HepG2 (cell line): Measurements from ENCODE around the gene RASL10B. TPM values are rescaled to one million over a fixed set of nuclear protein-coding genes. Genes with fewer than 3 reads are reported as not detected.

Source experiments
- ATAC-seq: fragments of 200-7000 bp; cut with Tn5 transposase; 3 replicates; pipeline ENCODE4 v1.9.1; 2020; ENCODE audit warnings: mild to moderate bottlenecking, moderate library complexity
- BruUV-seq: library from RNA; stranded (reverse); fragments of 400-500 nt; replicated peaks from 2 replicates; lab custom pipeline; 2021; lab: Mats Ljungman, UMichigan
- CTCF ChIA-PET: fragments of 300-600 bp; formaldehyde crosslinking; extraction: SDS; loops from one replicate; lab custom pipeline; 2021; ENCODE audit warnings: low total read pairs, inconsistent platforms, low intra/inter-chr PET ratio; lab: Yijun Ruan, JAX
- POLR2A ChIA-PET: fragments of 350-600 bp; sonication (Branson Sonifier 250); formaldehyde crosslinking; loops from one replicate; lab custom pipeline; 2020; ENCODE audit warnings: antibody characterized with exemption, inconsistent platforms; lab: Yijun Ruan, JAX
- DNase-seq: peaks from one replicate; pipeline ENCODE4 v3.0.0-alpha.2; 2015; ENCODE audit warnings: low spot score
- FAIRE-seq: peaks from 3 replicates; lab custom pipeline; 2011; peaks lifted over from hg19 to GRCh38; lab: Jason Lieb, UNC
- H2AFZ ChIP-seq: one replicate; pipeline ENCODE4 v1.6.1; 2011; ENCODE audit warnings: low read length, inconsistent platforms
- H3K27ac ChIP-seq: fragments of 300-600 bp; 3 replicates; pipeline ENCODE4 v1.8.0; 2011; ENCODE audit warnings: mixed run types, mild to moderate bottlenecking, mixed read lengths, low read length, inconsistent platforms; ENCODE audit not compliant: insufficient read depth; ENCODE audit errors: extremely low read length
- H3K27me3 ChIP-seq, 2 experiments: fragments of 200-600 bp in 1 of 2; 2 replicates in 1 of 2; 3 replicates in 1 of 2; pipeline versions ENCODE4 v1.6.0 to v1.8.0; 2011; ENCODE audit warnings: low read length in 2 of 2, mild to moderate bottlenecking in 2 of 2, moderate library complexity in 2 of 2, inconsistent platforms in 1 of 2; ENCODE audit not compliant: insufficient read depth in 2 of 2, control insufficient read depth in 1 of 2
- H3K36me3 ChIP-seq, 2 experiments: fragments of 200-600 bp in 1 of 2; replicated peaks in 1 of 2; 2 replicates in 1 of 2; 3 replicates in 1 of 2; pipeline versions ENCODE4 v1.5.1 to v1.8.0; 2011; ENCODE audit warnings: low read length in 2 of 2, inconsistent platforms in 1 of 2; ENCODE audit not compliant: insufficient read depth in 2 of 2, control insufficient read depth in 1 of 2
- H3K4me1 ChIP-seq: 2 replicates; pipeline ENCODE4 v1.5.1; 2012; ENCODE audit warnings: low read length, inconsistent platforms; ENCODE audit not compliant: insufficient read depth
- H3K4me2 ChIP-seq: 2 replicates; pipeline ENCODE4 v1.6.0; 2011; ENCODE audit warnings: low read depth, low read length, inconsistent platforms
- H3K4me3 ChIP-seq, 3 experiments: fragments of 200-600 bp in 1 of 3; sonication (generic), shearing (Covaris generic) in 1 of 3; replicated peaks in 1 of 3; 2 replicates each; pipeline ENCODE4 v1.5.1; 2011 to 2016; ENCODE audit warnings: low read length in 3 of 3, inconsistent platforms in 2 of 3, low read depth in 2 of 3, mild to moderate bottlenecking in 2 of 3, control low read depth in 1 of 3, mixed read lengths in 1 of 3; ENCODE audit not compliant: insufficient read depth in 1 of 3
- H3K79me2 ChIP-seq: one replicate; pipeline ENCODE4 v1.6.1; 2011; ENCODE audit warnings: low read length, inconsistent platforms; ENCODE audit not compliant: insufficient read depth
- H3K9ac ChIP-seq: 2 replicates; pipeline ENCODE4 v1.6.0; 2011; ENCODE audit warnings: mild to moderate bottlenecking, low read depth, low read length, inconsistent platforms; ENCODE audit not compliant: insufficient read depth
- H3K9me3 ChIP-seq: 2 replicates; pipeline ENCODE4 v1.5.1; 2012; ENCODE audit warnings: mild to moderate bottlenecking, low read length
- H4K20me1 ChIP-seq: 2 replicates; pipeline ENCODE4 v1.6.0; 2011; ENCODE audit warnings: inconsistent platforms, mild to moderate bottlenecking, low read length, moderate library complexity; ENCODE audit not compliant: insufficient read depth
- DMAP1 ChIP-seq: IDR thresholded peaks from 2 replicates; pipeline ENCODE4 v1.6.1; 2016
- ELF1 ChIP-seq: sonication (generic); formaldehyde crosslinking; IDR thresholded peaks from 2 replicates; pipeline ENCODE4 v1.4.0; 2020; ENCODE audit warnings: missing genetic modification reagents
- FOSL1 ChIP-seq: sonication (generic); formaldehyde crosslinking; IDR thresholded peaks from 2 replicates; pipeline ENCODE4 v1.9.0; 2021; ENCODE audit warnings: missing genetic modification reagents, borderline replicate concordance
- KLF11 ChIP-seq: IDR thresholded peaks from 2 replicates; pipeline ENCODE4 v1.6.1; 2016; ENCODE audit warnings: missing compliant biosample characterization
- MAFF ChIP-seq: IDR thresholded peaks from 2 replicates; pipeline ENCODE4 v1.6.1; 2011; ENCODE audit warnings: low read depth, low read length, improper control_type of control experiment
- MAFK ChIP-seq, 2 experiments: IDR thresholded peaks in 1 of 2; conservative IDR thresholded peaks in 1 of 2; 2 replicates each; pipeline ENCODE4 v1.6.1; 2011; ENCODE audit warnings: improper control_type of control experiment in 2 of 2, low read length in 2 of 2
- MBD4 ChIP-seq: IDR thresholded peaks from 2 replicates; pipeline ENCODE4 v1.6.1; 2012; ENCODE audit warnings: low read length, inconsistent platforms, borderline replicate concordance
- SP140L ChIP-seq: sonication (generic); formaldehyde crosslinking; IDR thresholded peaks from 2 replicates; pipeline ENCODE4 v1.4.0; 2020; ENCODE audit warnings: missing genetic modification reagents, borderline replicate concordance
- SRSF1 ChIP-seq: fragments of 200-400 bp; formaldehyde crosslinking; optimal IDR thresholded peaks from 2 replicates; pipeline ENCODE3; 2017; ENCODE audit warnings: mild to moderate bottlenecking, low read depth, low read length, moderate library complexity
- SRSF4 ChIP-seq: fragments of 200-400 bp; formaldehyde crosslinking; IDR thresholded peaks from one replicate; pipeline ENCODE4 v1.6.1; 2018; ENCODE audit warnings: mild to moderate bottlenecking, low read depth, low read length, moderate library complexity; ENCODE audit not compliant: poor library complexity, severe bottlenecking
- TIGD3 ChIP-seq: sonication (generic); formaldehyde crosslinking; IDR thresholded peaks from 2 replicates; pipeline ENCODE4 v1.5.1; 2020; ENCODE audit warnings: mild to moderate bottlenecking, missing genetic modification reagents, borderline replicate concordance
- ZBTB34 ChIP-seq: sonication (generic); formaldehyde crosslinking; IDR thresholded peaks from 2 replicates; pipeline ENCODE4 v1.8.0; 2022; ENCODE audit warnings: mild to moderate bottlenecking, missing genetic modification reagents
- ZFAT ChIP-seq: sonication (generic); formaldehyde crosslinking; conservative IDR thresholded peaks from 2 replicates; pipeline ENCODE4 v1.8.1; 2023; ENCODE audit warnings: missing genetic modification reagents, inconsistent platforms
- ZFP36L1 ChIP-seq: sonication (generic); formaldehyde crosslinking; IDR thresholded peaks from 2 replicates; pipeline ENCODE4 v1.8.0; 2022; ENCODE audit warnings: mild to moderate bottlenecking, missing genetic modification reagents, moderate library complexity
- ZFP62 ChIP-seq: sonication (generic); formaldehyde crosslinking; IDR thresholded peaks from 2 replicates; pipeline ENCODE4 v1.4.0; 2020; ENCODE audit warnings: missing genetic modification reagents
- ZNF619 ChIP-seq: sonication (generic); formaldehyde crosslinking; IDR thresholded peaks from 2 replicates; pipeline ENCODE4 v1.4.0; 2020; ENCODE audit warnings: mild to moderate bottlenecking, missing genetic modification reagents
- ZNF761 ChIP-seq: sonication (generic); formaldehyde crosslinking; conservative IDR thresholded peaks from 2 replicates; pipeline ENCODE4 v1.4.0; 2020; ENCODE audit warnings: mild to moderate bottlenecking, missing genetic modification reagents
- ZNF788 ChIP-seq: sonication (generic); formaldehyde crosslinking; IDR thresholded peaks from 2 replicates; pipeline ENCODE4 v1.5.0; 2020; ENCODE audit warnings: mild to moderate bottlenecking, missing genetic modification reagents, borderline replicate concordance
- WGBS: methylation state at CpG from one replicate; pipeline ENCODE4 v1.1.6; 2017; ENCODE audit warnings: low lambda C conversion rate; 5-methylcytosine and 5-hydroxymethylcytosine counted together
- in situ Hi-C: cut with HindIII; loops from 2 replicates; pipeline ENCODE4 v1.10.0; 2017; ENCODE audit warnings: low pct_unique_long_range_greater_than_20kb; ENCODE audit not compliant: extremely low pct_ligation_motif_present
- intact Hi-C: fragments of 100-400 bp; cut with micrococcal nuclease; formaldehyde crosslinking; loops from one replicate; pipeline ENCODE4 v1.10.0; 2022; ENCODE audit not compliant: unreplicated experiment
- polyA plus RNA-seq, 8 experiments: library from polyadenylated mRNA; depleted of rRNA in 3 of 8; stranded (reverse) in 7 of 8; unstranded in 1 of 8; fragments of >200 nt; fragmentation: Illumina TruSeq in 4 of 8; extraction: Trizol in 4 of 8; gene quantifications; 2 replicates each; pipeline versions ENCODE4 v1.2.1 to v1.2.3, GENCODE V29; 2011 to 2016; ENCODE audit warnings: low read depth in 4 of 8, missing spikeins in 1 of 8, mixed read lengths in 1 of 8; ENCODE audit not compliant: insufficient read depth in 1 of 8
- total RNA-seq, 5 experiments: library from RNA; depleted of rRNA; stranded (reverse); fragments of >200 nt; fragmentation: Illumina TruSeq; extraction: Trizol; gene quantifications; 2 replicates each; pipeline ENCODE4 v1.2.3, GENCODE V29; 2016; ENCODE audit warnings: low read depth in 1 of 5

Gene RASL10B
- total and polyA plus RNA-seq, 2 of the 13 experiments (the other 11 are each of a cell fraction or from before 2014, with no cell fraction given), result 8.8 to 11.0 TPM

DNA sequence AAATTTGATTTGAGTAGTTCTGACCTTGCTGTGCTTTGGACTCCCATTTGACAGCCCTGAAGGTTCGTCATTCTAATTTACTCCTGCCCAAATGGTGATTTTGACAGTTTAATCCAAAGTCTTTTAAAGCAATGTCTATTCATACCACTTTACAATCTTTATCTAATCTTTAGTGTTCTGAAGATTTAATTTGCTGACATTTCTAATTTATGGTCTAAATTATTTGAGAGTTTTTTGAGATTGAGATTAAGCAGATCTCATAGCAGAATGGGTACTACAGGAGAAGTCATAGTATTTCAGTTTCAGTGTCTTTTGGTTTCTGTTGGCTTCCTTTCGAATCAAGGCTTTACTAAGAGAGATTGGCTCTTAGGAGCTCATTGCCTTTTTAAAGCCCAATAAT lies 32.6 kb upstream of the RASL10B start:
- Histone ChIP-seq H3K4me3 (no peak overlapping the region), H2AFZ (no peak overlapping the region), H3K4me1 (no peaks in the 10 kb centered on the region), H3K9ac (no peak overlapping the region), H4K20me1 (no peaks in the 10 kb centered on the region), H3K27ac (no peak overlapping the region), H3K36me3 (peaks cover 8 to 23% of the 10 kb centered on the region in 2 experiments; a peak in 4 of 5 replicates), H3K79me2 (no peaks in the 10 kb centered on the region), H3K27me3 (no peaks in the 10 kb centered on the region), H3K4me2 (no peak overlapping the region), H3K9me3 (no peaks in the 10 kb centered on the region)
- TF ChIP-seq ZNF788 (CRISPR knock-in tag) (no peak), MAFF (0 out of 2 replicates have a peak, but pooled peaks have one; percentile 29), MAFK (conservative IDR thresholded peaks at IDR 0.05 in 1 of 2, IDR thresholded peaks at IDR 0.05 in 1 of 2; ENCODE audit: low read length in 2 of 2) (peak; percentile 43 to 49; a peak in 2 of 4 replicates), ELF1 (no peak)
- FAIRE-seq, result no peak
- in situ Hi-C loops, result no loop called here
- no peak for ATAC-seq
- no TSS peak for BruUV-seq
- ChIA-PET POLR2A (no interaction called here), CTCF (no interaction called here)
- WGBS, result 96% methylated on average over 2 of the region's 2 CpGs
- DNase-seq, result no peak
- intact Hi-C loops, result no loop called here

DNA sequence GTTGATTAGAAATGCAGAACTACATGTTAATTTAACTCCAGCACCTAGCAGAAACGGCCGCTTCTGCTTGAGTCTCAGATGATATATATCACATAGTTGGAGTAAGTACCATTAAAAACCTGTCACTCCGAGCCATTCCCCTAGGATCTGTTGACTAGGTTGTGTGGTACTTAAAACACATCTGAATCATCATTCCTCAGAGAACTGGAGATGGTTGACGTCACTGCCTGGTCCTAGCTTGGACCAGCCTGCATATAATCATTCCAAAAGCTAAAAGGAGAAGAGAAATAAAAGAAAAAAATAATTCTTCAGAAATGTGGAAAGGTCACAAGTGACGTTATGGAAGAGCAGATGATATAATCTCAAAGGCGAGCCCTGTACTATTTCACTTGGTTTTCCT lies 31.3 kb upstream of the RASL10B start:
- ChIA-PET POLR2A (no interaction called here), CTCF (no interaction called here)
- Histone ChIP-seq H3K4me1 (peaks cover 3% of the 10 kb centered on the region), H3K9ac (no peak overlapping the region), H3K36me3 (peaks cover 2 to 12% of the 10 kb centered on the region in 2 experiments; a peak in 4 of 5 replicates), H3K9me3 (no peaks in the 10 kb centered on the region), H3K4me3 (no peak overlapping the region), H3K4me2 (no peak overlapping the region), H4K20me1 (no peaks in the 10 kb centered on the region), H2AFZ (no peak overlapping the region), H3K27me3 (no peaks in the 10 kb centered on the region), H3K27ac (no peak overlapping the region), H3K79me2 (no peaks in the 10 kb centered on the region)
- WGBS, result 85% methylated on average over 6 of the region's 6 CpGs
- DNase-seq (no peak), ATAC-seq (no peak), FAIRE-seq (no peak)
- BruUV-seq, result no TSS peak
- in situ Hi-C loops (loop anchor here (25.0 kb wide), 1 partner anchor 112 kb away; the partner anchor contains the start of gene TAF15), intact Hi-C loops (no loop called here)
- TF ChIP-seq KLF11 (CRISPR knock-in tag), result no peak
- TF ChIP-seq ZFP36L1 (CRISPR knock-in tag), result no peak
- TF ChIP-seq ZBTB34 (CRISPR knock-in tag), result no peak
- TF ChIP-seq SRSF4, result no peak
- TF ChIP-seq FOSL1 (CRISPR knock-in tag), result no peak
- TF ChIP-seq ZFAT (CRISPR knock-in tag), result no peak
- TF ChIP-seq MBD4, result no peak
- TF ChIP-seq ZNF619 (CRISPR knock-in tag), result no peak
- no peak for TF ChIP-seq ZFP62 (CRISPR knock-in tag)
- no peak for TF ChIP-seq DMAP1 (CRISPR knock-in tag)
- TF ChIP-seq SRSF1, result no peak
- no peak for TF ChIP-seq SP140L (CRISPR knock-in tag)
- TF ChIP-seq TIGD3 (CRISPR knock-in tag), result no peak
- TF ChIP-seq ZNF761, result no peak
